WTC11 (cell line): ENCODE measurements around the gene DPYSL3. TPM values are rescaled to one million over a fixed set of nuclear protein-coding genes. Genes with fewer than 3 reads are reported as not detected.
A peak's percentile ranks its signal among the peaks of the same experiment; 100 is the strongest.

Experiments used
- ATAC-seq: fragments of 200-7000 bp; cut with Tn5 transposase; 2 replicates; pipeline ENCODE4 v1.10.0; 2021; ENCODE audit warnings: mild to moderate bottlenecking, moderate library complexity
- CTCF ChIA-PET: fragments of 300-600 bp; sonication (Branson Sonifier 250); formaldehyde crosslinking; loops from one replicate; lab custom pipeline; 2021; ENCODE audit warnings: antibody characterized with exemption; lab: Charles Lee
- POLR2A ChIA-PET: fragments of 350-600 bp; sonication (Branson Sonifier 250); formaldehyde crosslinking; loops from one replicate; lab custom pipeline; 2021; ENCODE audit warnings: antibody characterized with exemption; lab: Charles Lee
- DNase-seq: peaks from one replicate; pipeline ENCODE4 v3.0.0; 2021; ENCODE audit warnings: low spot score
- H3K27ac Mint-ChIP-seq: 2 replicates; pipeline ENCODE4 v1.8.0; 2021; ENCODE audit warnings: mixed read lengths
- H3K27me3 Mint-ChIP-seq: 2 replicates; pipeline ENCODE4 v1.8.0; 2021; ENCODE audit warnings: low read depth, mild to moderate bottlenecking, moderate library complexity, mixed read lengths
- H3K36me3 Mint-ChIP-seq: 2 replicates; pipeline ENCODE4 v1.8.0; 2021; ENCODE audit warnings: mixed read lengths
- H3K4me1 Mint-ChIP-seq: 2 replicates; pipeline ENCODE4 v1.8.0; 2022; ENCODE audit warnings: mixed read lengths
- H3K4me3 Mint-ChIP-seq: 2 replicates; pipeline ENCODE4 v1.8.0; 2021; ENCODE audit warnings: mild to moderate bottlenecking, moderate library complexity, mixed read lengths
- H3K9me3 Mint-ChIP-seq: 2 replicates; pipeline ENCODE4 v1.8.0; 2021; ENCODE audit warnings: mixed read lengths
- ELF4 ChIP-seq: sonication (generic); formaldehyde crosslinking; IDR thresholded peaks from 2 replicates; pipeline ENCODE4 v1.8.1; 2022; ENCODE audit warnings: low read depth, mild to moderate bottlenecking, moderate library complexity, missing genetic modification reagents
- ESRRA ChIP-seq: sonication (generic); formaldehyde crosslinking; IDR thresholded peaks from 2 replicates; pipeline ENCODE4 v1.8.1; 2022; ENCODE audit warnings: mild to moderate bottlenecking, missing genetic modification reagents, borderline replicate concordance
- FOXK1 ChIP-seq: sonication (generic); formaldehyde crosslinking; IDR thresholded peaks from 2 replicates; pipeline ENCODE4 v1.8.0; 2022; ENCODE audit warnings: mild to moderate bottlenecking, moderate library complexity, missing genetic modification reagents
- JUN ChIP-seq: sonication (generic); formaldehyde crosslinking; IDR thresholded peaks from 2 replicates; pipeline ENCODE4 v1.8.0; 2023; ENCODE audit warnings: mild to moderate bottlenecking, missing genetic modification reagents
- NFYB ChIP-seq: sonication (generic); formaldehyde crosslinking; conservative IDR thresholded peaks from 2 replicates; pipeline ENCODE4 v1.8.0; 2022; ENCODE audit warnings: low read depth, missing genetic modification reagents
- SMAD3 ChIP-seq: sonication (generic); formaldehyde crosslinking; IDR thresholded peaks from 2 replicates; pipeline ENCODE4 v1.8.0; 2022; ENCODE audit warnings: missing genetic modification reagents, mild to moderate bottlenecking, borderline replicate concordance
- STAT6 ChIP-seq: sonication (generic); formaldehyde crosslinking; conservative IDR thresholded peaks from 2 replicates; pipeline ENCODE4 v1.8.1; 2023; ENCODE audit warnings: mild to moderate bottlenecking, low read depth, missing genetic modification reagents, moderate library complexity
- TP53 ChIP-seq: sonication (generic); formaldehyde crosslinking; IDR thresholded peaks from 2 replicates; pipeline ENCODE4 v1.8.1; 2023; ENCODE audit warnings: mild to moderate bottlenecking, missing genetic modification reagents
- USF1 ChIP-seq: sonication (generic); formaldehyde crosslinking; IDR thresholded peaks from 2 replicates; pipeline ENCODE4 v1.8.0; 2022; ENCODE audit warnings: mild to moderate bottlenecking, missing genetic modification reagents
- USF2 ChIP-seq: sonication (generic); formaldehyde crosslinking; IDR thresholded peaks from 2 replicates; pipeline ENCODE4 v1.8.1; 2023; ENCODE audit warnings: mild to moderate bottlenecking, missing genetic modification reagents, moderate library complexity
- total RNA-seq: library from RNA; stranded (reverse); gene quantifications from 3 replicates; pipeline ENCODE4 v1.2.3, GENCODE V29; 2021
- TF ChIP-seq, protein P1 (sequence below): sonication (generic); formaldehyde crosslinking; IDR thresholded peaks from 2 replicates; pipeline ENCODE4 v1.8.0; 2022; ENCODE audit warnings: mild to moderate bottlenecking, missing genetic modification reagents
- TF ChIP-seq, protein P2 (sequence below): sonication (generic); formaldehyde crosslinking; IDR thresholded peaks from 2 replicates; pipeline ENCODE4 v1.8.1; 2023; ENCODE audit warnings: mild to moderate bottlenecking, missing genetic modification reagents, moderate library complexity
- TF ChIP-seq, protein P3 (sequence below): sonication (generic); formaldehyde crosslinking; IDR thresholded peaks from 2 replicates; pipeline ENCODE4 v1.8.1; 2023; ENCODE audit warnings: mild to moderate bottlenecking, moderate library complexity, missing genetic modification reagents
- TF ChIP-seq, protein P4 (sequence below): sonication (generic); formaldehyde crosslinking; IDR thresholded peaks from 2 replicates; pipeline ENCODE4 v1.8.1; 2022; ENCODE audit warnings: mild to moderate bottlenecking, missing genetic modification reagents, moderate library complexity, borderline replicate concordance
- TF ChIP-seq, protein P5 (sequence below): fragments of 250-450 bp; sonication (Bioruptor Pico); IDR thresholded peaks from 2 replicates; pipeline ENCODE4 v1.9.0; 2021; ENCODE audit warnings: moderate library complexity, mild to moderate bottlenecking, inconsistent platforms, borderline replicate concordance

DPYSL3 gene
- total RNA-seq, 1 experiment from 2014 or later: 358 TPM

GRCh38 chr5:147483188-147483790 is 26.6 kb downstream of the DPYSL3 start (continued):
- no peak for TF ChIP-seq NFYB
- TF ChIP-seq, protein P1, sequence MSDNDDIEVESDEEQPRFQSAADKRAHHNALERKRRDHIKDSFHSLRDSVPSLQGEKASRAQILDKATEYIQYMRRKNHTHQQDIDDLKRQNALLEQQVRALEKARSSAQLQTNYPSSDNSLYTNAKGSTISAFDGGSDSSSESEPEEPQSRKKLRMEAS (CRISPR knock-in tag): no peak
- TF ChIP-seq USF2 (CRISPR knock-in tag): no peak
- TF ChIP-seq, protein P2, sequence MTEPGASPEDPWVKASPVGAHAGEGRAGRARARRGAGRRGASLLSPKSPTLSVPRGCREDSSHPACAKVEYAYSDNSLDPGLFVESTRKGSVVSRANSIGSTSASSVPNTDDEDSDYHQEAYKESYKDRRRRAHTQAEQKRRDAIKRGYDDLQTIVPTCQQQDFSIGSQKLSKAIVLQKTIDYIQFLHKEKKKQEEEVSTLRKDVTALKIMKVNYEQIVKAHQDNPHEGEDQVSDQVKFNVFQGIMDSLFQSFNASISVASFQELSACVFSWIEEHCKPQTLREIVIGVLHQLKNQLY: no peak
- TF ChIP-seq FOXK1 (CRISPR knock-in tag): no peak
- no peak for TF ChIP-seq ESRRA (CRISPR knock-in tag)
- TF ChIP-seq, protein P3, sequence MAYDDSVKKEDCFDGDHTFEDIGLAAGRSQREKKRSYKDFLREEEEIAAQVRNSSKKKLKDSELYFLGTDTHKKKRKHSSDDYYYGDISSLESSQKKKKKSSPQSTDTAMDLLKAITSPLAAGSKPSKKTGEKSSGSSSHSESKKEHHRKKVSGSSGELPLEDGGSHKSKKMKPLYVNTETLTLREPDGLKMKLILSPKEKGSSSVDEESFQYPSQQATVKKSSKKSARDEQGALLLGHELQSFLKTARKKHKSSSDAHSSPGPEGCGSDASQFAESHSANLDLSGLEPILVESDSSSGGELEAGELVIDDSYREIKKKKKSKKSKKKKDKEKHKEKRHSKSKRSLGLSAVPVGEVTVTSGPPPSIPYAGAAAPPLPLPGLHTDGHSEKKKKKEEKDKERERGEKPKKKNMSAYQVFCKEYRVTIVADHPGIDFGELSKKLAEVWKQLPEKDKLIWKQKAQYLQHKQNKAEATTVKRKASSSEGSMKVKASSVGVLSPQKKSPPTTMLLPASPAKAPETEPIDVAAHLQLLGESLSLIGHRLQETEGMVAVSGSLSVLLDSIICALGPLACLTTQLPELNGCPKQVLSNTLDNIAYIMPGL (CRISPR knock-in tag): no peak
- TF ChIP-seq, all 79 proteins: peak for 0

- ChIA-PET CTCF (interaction anchor here (0.6 to 3.3 kb wide), 6 partner anchors 18 to 618 kb away, joined by 3 to 13 read pairs (median 7); no protein-coding TSS in a partner anchor), POLR2A (no interaction called here)
- H3K4me3 Mint-ChIP-seq: no peak overlapping the region
- H3K4me1 Mint-ChIP-seq: peaks cover 80% of the 10 kb centered on the region
- peak overlapping the region; percentile 92 for H3K27ac Mint-ChIP-seq
- ATAC-seq (no peak), DNase-seq (no peak)
- TF ChIP-seq FOXK1 (CRISPR knock-in tag) (no peak), USF1 (no peak), JUN (CRISPR knock-in tag) (no peak), USF2 (CRISPR knock-in tag) (no peak), SMAD3 (CRISPR knock-in tag) (no peak), STAT6 (CRISPR knock-in tag) (no peak), ELF4 (CRISPR knock-in tag) (no peak), TP53 (CRISPR knock-in tag) (no peak)
- TF ChIP-seq, protein P4, sequence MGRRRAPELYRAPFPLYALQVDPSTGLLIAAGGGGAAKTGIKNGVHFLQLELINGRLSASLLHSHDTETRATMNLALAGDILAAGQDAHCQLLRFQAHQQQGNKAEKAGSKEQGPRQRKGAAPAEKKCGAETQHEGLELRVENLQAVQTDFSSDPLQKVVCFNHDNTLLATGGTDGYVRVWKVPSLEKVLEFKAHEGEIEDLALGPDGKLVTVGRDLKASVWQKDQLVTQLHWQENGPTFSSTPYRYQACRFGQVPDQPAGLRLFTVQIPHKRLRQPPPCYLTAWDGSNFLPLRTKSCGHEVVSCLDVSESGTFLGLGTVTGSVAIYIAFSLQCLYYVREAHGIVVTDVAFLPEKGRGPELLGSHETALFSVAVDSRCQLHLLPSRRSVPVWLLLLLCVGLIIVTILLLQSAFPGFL (CRISPR knock-in tag): no peak
- TF ChIP-seq, protein P5, sequence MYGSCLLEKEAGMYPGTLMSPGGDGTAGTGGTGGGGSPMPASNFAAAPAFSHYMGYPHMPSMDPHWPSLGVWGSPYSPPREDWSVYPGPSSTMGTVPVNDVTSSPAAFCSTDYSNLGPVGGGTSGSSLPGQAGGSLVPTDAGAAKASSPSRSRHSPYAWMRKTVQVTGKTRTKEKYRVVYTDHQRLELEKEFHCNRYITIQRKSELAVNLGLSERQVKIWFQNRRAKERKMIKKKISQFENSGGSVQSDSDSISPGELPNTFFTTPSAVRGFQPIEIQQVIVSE (CRISPR knock-in tag): no peak
- peaks cover 4% of the 10 kb centered on the region for H3K9me3 Mint-ChIP-seq
- H3K36me3 Mint-ChIP-seq: peaks cover 5% of the 10 kb centered on the region; the same call in 1 of the 2 replicates
- no peaks in the 10 kb centered on the region for H3K27me3 Mint-ChIP-seq
Measured at GRCh38 chr5:147482706-147483180, 27.1 kb downstream of the DPYSL3 start.
